Esophagus muscularis mucosa (tissue), 4 donors: Measurements from ENCODE around the gene TMTC2. TPM values are rescaled to one million over a fixed set of nuclear protein-coding genes. Genes with fewer than 3 reads are reported as not detected.
A peak's percentile ranks its signal among the peaks of the same experiment; 100 is the strongest.
"Not testable (repeated sequence)": the region's sequence is repeated elsewhere in the genome, so short reads cannot be mapped to it uniquely, and the experiment has no call there.

Experiments
- DNase-seq: peaks from one replicate; pipeline ENCODE4 v3.0.0-alpha.2; 2017; ENCODE audit errors: extremely low spot score
- H3K27ac ChIP-seq, 4 donors: fragments of 200-600 bp; sonication (generic); replicated peaks in 1 of 4; 1 replicate in 3 of 4; 2 replicates in 1 of 4; pipeline ENCODE4 v1.5.1; 2016 to 2019; ENCODE audit warnings: mild to moderate bottlenecking in 1 of 4
- H3K27me3 ChIP-seq, 4 donors: fragments of 200-600 bp; sonication (generic); one replicate each; pipeline versions ENCODE4 v1.5.1 to v1.6.0; 2016 to 2019
- H3K36me3 ChIP-seq, 4 donors: fragments of 200-600 bp; sonication (generic); one replicate each; pipeline ENCODE4 v1.5.1; 2016 to 2019
- H3K4me1 ChIP-seq, 4 donors: fragments of 200-600 bp; sonication (generic); one replicate each; pipeline ENCODE4 v1.5.1; 2016 to 2019
- H3K4me3 ChIP-seq, 4 donors: fragments of 200-600 bp; sonication (generic); 1 replicate in 2 of 4; 2 replicates in 2 of 4; pipeline ENCODE4 v1.5.1; 2016 to 2019; ENCODE audit warnings: mild to moderate bottlenecking in 4 of 4, moderate library complexity in 1 of 4
- H3K9me3 ChIP-seq, 4 donors: fragments of 200-600 bp; sonication (generic); 1 replicate in 3 of 4; 2 replicates in 1 of 4; pipeline ENCODE4 v1.5.1; 2016 to 2019
- EP300 ChIP-seq: sonication (generic); formaldehyde crosslinking; IDR thresholded peaks from one replicate; pipeline ENCODE4 v1.6.1; 2017; ENCODE audit warnings: antibody characterized with exemption
- POLR2A ChIP-seq: fragments of 450-650 bp; IDR thresholded peaks from one replicate; pipeline ENCODE4 v1.6.1; 2017; ENCODE audit warnings: antibody characterized with exemption, moderate library complexity, mild to moderate bottlenecking, low read depth
- POLR2AphosphoS5 ChIP-seq, 2 donors: sonication (generic); formaldehyde crosslinking; IDR thresholded peaks; one replicate each; pipeline ENCODE4 v1.6.1; 2017; ENCODE audit warnings: antibody characterized with exemption in 2 of 2
- WGBS: methylation state at CpG from one replicate; pipeline ENCODE4 v1.1.5; 2018; 5-methylcytosine and 5-hydroxymethylcytosine counted together
- intact Hi-C: fragments of 100-400 bp; cut with DNase I; formaldehyde crosslinking; loops from one replicate; pipeline ENCODE4 v1.15.1; 2023
- total RNA-seq, 4 donors: library from RNA; depleted of rRNA; stranded (reverse); fragments of >200 nt; gene quantifications; one replicate each; pipeline versions ENCODE4 v1.1.0 to v1.2.1, GENCODE V29; 2016
- TF ChIP-seq, protein P1 (sequence below), 3 experiments: fragments of 200-600 bp in 2 of 3; fragments of 450-650 bp in 1 of 3; sonication (generic) in 2 of 3; IDR thresholded peaks; one replicate each; pipeline ENCODE4 v1.5.1; 2017 to 2019; ENCODE audit warnings: antibody characterized with exemption in 3 of 3, mild to moderate bottlenecking in 2 of 3, moderate library complexity in 1 of 3

The TMTC2 gene
- total RNA-seq, 4 donors from 2014 or later = 4.7 to 8.7 (median 7.3) TPM

DNA sequence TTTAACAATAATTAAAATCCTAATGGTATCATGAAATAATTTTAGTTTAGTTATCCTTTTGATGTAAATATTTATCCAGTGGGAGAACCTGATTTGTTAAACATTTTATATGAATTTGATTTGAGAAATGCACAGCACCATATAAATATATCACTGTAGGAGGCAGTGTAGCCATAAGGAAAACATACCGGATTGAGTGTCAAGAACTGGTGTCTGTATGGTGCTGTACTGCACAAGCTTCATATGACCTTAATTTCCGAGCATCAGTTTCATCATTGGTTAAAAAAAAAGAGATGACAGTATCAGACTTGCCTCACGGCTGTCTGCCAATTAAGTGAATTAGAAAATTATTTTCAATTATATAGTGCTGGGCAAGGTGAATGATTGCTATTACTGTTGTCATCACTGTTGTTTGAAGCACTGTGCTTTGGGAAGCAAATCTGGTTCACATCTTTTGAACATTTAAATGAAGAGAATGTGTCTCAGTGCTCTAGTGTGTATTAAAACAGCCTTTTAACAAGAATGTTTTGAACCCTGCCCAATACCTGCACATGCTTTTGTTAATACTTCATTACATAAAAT, 72.1 kb downstream of the TMTC2 start:
- Histone ChIP-seq H3K27ac (no peak overlapping the region), H3K4me3 (no peak overlapping the region), H3K36me3 (no peaks in the 10 kb centered on the region), H3K9me3 (no peaks in the 10 kb centered on the region), H3K27me3 (no peaks in the 10 kb centered on the region), H3K4me1 (no peaks in the 10 kb centered on the region)
- TF ChIP-seq EP300 (no peak), POLR2A (no peak)
- TF ChIP-seq, protein P1, sequence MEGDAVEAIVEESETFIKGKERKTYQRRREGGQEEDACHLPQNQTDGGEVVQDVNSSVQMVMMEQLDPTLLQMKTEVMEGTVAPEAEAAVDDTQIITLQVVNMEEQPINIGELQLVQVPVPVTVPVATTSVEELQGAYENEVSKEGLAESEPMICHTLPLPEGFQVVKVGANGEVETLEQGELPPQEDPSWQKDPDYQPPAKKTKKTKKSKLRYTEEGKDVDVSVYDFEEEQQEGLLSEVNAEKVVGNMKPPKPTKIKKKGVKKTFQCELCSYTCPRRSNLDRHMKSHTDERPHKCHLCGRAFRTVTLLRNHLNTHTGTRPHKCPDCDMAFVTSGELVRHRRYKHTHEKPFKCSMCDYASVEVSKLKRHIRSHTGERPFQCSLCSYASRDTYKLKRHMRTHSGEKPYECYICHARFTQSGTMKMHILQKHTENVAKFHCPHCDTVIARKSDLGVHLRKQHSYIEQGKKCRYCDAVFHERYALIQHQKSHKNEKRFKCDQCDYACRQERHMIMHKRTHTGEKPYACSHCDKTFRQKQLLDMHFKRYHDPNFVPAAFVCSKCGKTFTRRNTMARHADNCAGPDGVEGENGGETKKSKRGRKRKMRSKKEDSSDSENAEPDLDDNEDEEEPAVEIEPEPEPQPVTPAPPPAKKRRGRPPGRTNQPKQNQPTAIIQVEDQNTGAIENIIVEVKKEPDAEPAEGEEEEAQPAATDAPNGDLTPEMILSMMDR (IDR thresholded peaks at IDR 0.05) = peak in 1 of 3 experiments; percentile 2
- DNase-seq = no peak
- intact Hi-C loops = no loop called here
- WGBS = 65% methylated on average over 3 of the region's 3 CpGs

DNA sequence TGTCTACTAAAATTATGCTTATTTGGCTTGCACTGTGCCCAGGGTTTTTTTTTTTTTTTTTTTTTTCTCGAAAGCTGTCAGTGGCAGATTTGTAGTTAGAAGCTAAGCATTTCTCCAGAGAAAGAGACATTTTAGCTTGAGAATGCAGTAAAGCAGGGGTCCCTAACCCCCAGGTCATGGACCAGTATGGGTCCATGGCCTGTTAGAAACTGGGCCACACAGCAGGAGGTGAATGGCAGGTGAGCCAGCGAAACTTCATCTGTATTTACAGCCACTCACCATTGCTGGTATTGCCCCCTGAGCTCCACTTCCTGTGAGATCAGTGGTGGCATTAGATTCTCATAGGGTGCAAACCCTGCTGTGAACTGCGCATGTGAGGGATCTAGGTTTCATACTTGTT, 73.7 kb downstream of the TMTC2 start:
- Histone ChIP-seq H3K27me3 (no peaks in the 10 kb centered on the region), H3K9me3 (no peaks in the 10 kb centered on the region), H3K4me3 (no peak overlapping the region), H3K4me1 (no peaks in the 10 kb centered on the region), H3K36me3 (no peaks in the 10 kb centered on the region), H3K27ac (no peak overlapping the region)
- WGBS = 97% methylated on average over 3 of the region's 3 CpGs
- DNase-seq = no peak
- TF ChIP-seq POLR2AphosphoS5 (IDR thresholded peaks at IDR 0.05) (no peak), POLR2A (no peak), EP300 (no peak)
- TF ChIP-seq, protein P1 (IDR thresholded peaks at IDR 0.05) = no peak
- intact Hi-C loops = no loop called here

GRCh38 chr12:82765206-82765605, 78.5 kb downstream of the TMTC2 start:
- H3K36me3 ChIP-seq, H3K9me3 ChIP-seq, intact Hi-C loops, H3K27me3 ChIP-seq, H3K27ac ChIP-seq, H3K4me3 ChIP-seq, H3K4me1 ChIP-seq, DNase-seq: not testable (repeated sequence)
- 97% methylated on average over 7 of the region's 7 CpGs for WGBS

DNA sequence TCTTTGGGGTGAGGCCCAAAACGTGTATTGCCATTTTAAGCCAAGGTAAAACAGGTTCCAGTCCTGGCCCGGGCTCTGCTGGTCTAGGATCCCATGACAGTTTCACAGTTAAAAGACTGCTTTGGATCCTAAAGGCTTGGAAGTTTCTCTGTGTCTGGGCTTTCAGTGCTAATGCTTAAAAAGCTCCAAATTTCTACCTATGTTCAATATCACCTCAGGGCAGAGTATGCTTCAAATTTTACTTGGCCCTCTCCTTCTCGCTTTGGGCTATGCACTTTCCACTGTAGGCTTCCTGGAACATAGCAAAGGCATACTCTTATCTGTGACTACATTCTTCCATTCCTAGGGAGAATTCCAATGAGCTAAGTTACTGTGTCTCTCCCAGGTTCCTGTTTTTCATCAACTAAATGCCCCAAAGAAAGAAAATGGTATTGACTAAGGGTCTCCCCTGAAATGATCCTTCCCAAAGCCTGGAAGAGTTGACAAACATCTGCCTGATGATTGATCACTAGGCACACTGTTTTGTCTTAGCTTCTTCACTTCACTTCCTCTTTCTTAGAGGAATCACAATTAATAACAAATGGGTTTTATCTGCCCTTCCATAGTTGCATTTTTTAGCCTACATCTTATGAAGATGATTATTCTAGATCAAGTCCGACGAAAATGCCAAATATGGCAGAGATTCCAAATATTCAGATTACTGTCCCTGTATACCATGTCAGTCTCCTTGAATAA, 79.4 kb downstream of the TMTC2 start:
- intact Hi-C loops = no loop called here
- no peaks in the 10 kb centered on the region for H3K27me3 ChIP-seq
- 95% methylated on average over 5 of the region's 5 CpGs for WGBS
- DNase-seq = no peak
- no peak overlapping the region for H3K4me3 ChIP-seq
- H3K9me3 ChIP-seq = no peaks in the 10 kb centered on the region
- no peak for TF ChIP-seq POLR2AphosphoS5 (IDR thresholded peaks at IDR 0.05)
- no peak for TF ChIP-seq POLR2A
- H3K4me1 ChIP-seq = no peaks in the 10 kb centered on the region
- H3K27ac ChIP-seq = no peak overlapping the region
- no peaks in the 10 kb centered on the region for H3K36me3 ChIP-seq

GRCh38 chr12:82774666-82775065, 88.0 kb downstream of the TMTC2 start:
- WGBS = 71% methylated on average over 5 of the region's 5 CpGs
- intact Hi-C loops = no loop called here
- DNase-seq = no peak
- H3K36me3 ChIP-seq = no peaks in the 10 kb centered on the region
- H3K27me3 ChIP-seq = no peaks in the 10 kb centered on the region
- H3K9me3 ChIP-seq = no peaks in the 10 kb centered on the region
- H3K4me1 ChIP-seq = no peaks in the 10 kb centered on the region
- H3K27ac ChIP-seq = no peak overlapping the region
- H3K4me3 ChIP-seq = no peak overlapping the region
- TF ChIP-seq POLR2AphosphoS5 (IDR thresholded peaks at IDR 0.05) = no peak
- TF ChIP-seq, protein P1 (IDR thresholded peaks at IDR 0.05) = no peak
- TF ChIP-seq POLR2A = no peak
- no peak for TF ChIP-seq EP300
